Right lobe of liver (tissue), 4 donors: ENCODE measurements around the gene FBXW11.

ENCODE experiments used
- POLR2A ChIP-seq: fragments of 450-650 bp; IDR thresholded peaks from one replicate; pipeline ENCODE4 v1.6.1; 2017; ENCODE audit warnings: antibody characterized with exemption, mild to moderate bottlenecking
- TF ChIP-seq, protein P1 (sequence below), 4 donors: fragments of 200-600 bp in 3 of 4; fragments of 450-650 bp in 1 of 4; IDR thresholded peaks; one replicate each; pipeline versions ENCODE4 v1.5.1 to v1.8.0; 2016 to 2022; ENCODE audit warnings: antibody characterized with exemption in 4 of 4, mild to moderate bottlenecking in 2 of 4
- donor health status: DM: no; HTN: no; CAD: no.
- donor health status: DM: no; HTN: no; CAD: no.
- donor health status: DM: no; HTN: yes; CAD: no.

DNA sequence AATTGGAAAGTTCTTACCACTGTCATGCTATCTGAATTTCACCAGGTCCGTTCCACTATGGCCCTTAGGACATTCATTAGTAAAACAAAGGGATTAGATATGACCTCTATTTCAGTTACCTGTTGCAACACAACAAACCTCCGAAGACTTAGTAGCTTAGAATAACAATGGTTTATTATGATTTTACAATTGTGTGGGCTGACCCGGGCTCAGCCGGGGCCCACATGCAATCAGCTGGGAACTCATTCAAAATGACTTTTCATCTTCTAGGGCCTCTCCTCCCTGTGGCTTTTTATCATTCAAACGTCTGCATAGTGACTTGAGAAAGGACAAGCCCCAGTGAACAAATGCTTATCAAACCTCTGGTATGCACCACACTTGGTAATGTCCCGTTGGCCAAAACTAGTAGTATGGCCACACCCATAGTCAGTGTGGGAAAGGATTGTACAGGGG lies 2.3 kb upstream of the FBXW11 start:
- TF ChIP-seq, protein P1, sequence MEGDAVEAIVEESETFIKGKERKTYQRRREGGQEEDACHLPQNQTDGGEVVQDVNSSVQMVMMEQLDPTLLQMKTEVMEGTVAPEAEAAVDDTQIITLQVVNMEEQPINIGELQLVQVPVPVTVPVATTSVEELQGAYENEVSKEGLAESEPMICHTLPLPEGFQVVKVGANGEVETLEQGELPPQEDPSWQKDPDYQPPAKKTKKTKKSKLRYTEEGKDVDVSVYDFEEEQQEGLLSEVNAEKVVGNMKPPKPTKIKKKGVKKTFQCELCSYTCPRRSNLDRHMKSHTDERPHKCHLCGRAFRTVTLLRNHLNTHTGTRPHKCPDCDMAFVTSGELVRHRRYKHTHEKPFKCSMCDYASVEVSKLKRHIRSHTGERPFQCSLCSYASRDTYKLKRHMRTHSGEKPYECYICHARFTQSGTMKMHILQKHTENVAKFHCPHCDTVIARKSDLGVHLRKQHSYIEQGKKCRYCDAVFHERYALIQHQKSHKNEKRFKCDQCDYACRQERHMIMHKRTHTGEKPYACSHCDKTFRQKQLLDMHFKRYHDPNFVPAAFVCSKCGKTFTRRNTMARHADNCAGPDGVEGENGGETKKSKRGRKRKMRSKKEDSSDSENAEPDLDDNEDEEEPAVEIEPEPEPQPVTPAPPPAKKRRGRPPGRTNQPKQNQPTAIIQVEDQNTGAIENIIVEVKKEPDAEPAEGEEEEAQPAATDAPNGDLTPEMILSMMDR (IDR thresholded peaks at IDR 0.05) = no peak
- TF ChIP-seq POLR2A = no peak
